Measurements from ENCODE around the gene MED20.
A peak's percentile ranks its signal among the peaks of the same experiment; 100 is the strongest.

MED20 gene

DNA sequence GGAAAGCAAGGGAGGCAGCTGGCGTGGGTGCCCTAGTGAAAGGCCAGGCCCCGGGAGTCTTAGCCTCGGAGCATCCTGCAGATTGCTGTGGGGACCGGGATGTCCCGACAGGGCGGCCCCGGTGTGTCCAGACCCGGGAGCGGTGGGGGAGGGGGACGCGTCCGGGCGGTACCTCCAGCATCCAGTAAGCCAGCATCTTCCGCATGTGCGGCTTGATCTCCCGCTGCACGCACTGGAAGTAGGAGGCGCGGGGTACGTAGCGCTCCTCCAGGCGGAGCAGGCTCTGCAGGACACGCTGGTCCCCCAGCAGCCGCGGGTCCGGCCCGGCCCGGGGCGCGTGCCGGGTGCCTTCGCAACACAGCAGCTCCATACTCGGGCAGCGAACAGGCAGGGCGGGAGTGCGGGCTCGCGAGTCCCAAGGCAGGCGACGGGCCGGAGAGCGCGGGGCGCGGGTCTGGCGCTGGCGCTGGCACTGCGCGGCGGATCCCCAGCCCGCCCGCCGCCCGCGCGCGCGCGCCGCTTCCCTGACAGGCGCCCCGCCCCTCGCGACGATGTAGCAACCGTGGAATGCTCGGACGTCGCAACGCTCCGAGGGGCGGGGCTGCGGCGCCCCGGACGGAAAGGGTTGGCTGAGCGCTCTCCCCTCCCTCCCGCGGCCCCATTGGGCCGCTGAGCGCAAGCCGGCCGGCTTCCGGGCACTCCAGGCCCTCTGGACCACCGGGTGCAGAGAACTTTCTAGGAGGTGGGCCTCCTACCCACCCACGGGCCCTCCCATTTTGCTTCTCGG, 20.5 kb upstream of the MED20 start, which contains the start of gene CCND3:
TSS of gene CCND3 (minus strand) at position 529 of the 787 bp plus-strand sequence. CDS start at position 370, 159 bp downstream.
- peak; percentile 84 for DNase-seq (ENCODE audit: low spot score)

DNA sequence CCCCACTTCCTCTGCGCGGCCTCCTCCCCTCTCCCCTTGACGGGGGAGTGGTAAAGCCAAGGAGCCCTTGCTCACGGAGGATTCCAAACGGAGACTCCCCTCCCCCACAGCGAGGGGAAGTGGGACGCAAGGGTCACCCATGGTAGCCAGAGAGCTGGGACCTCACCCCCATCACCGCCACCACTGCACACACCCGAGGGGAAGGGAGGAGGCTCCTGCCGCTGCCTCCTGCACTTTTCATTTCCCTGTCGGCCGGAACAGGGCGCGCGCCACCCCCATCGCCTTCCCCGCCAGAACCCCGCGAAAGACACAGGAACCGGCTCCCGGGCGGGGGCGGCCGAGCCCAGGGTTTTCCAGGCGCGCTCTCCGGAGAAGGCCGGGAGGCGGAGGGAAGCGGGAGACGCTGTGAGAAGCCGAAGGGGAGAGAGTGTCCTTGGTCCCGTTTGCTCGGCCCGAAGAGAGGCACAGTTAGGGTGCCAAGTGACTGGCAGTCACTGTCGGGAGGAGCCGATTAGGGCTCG, 19.9 kb upstream of the MED20 start:
- DNase-seq (ENCODE audit: low spot score): peak; percentile 44

DNA sequence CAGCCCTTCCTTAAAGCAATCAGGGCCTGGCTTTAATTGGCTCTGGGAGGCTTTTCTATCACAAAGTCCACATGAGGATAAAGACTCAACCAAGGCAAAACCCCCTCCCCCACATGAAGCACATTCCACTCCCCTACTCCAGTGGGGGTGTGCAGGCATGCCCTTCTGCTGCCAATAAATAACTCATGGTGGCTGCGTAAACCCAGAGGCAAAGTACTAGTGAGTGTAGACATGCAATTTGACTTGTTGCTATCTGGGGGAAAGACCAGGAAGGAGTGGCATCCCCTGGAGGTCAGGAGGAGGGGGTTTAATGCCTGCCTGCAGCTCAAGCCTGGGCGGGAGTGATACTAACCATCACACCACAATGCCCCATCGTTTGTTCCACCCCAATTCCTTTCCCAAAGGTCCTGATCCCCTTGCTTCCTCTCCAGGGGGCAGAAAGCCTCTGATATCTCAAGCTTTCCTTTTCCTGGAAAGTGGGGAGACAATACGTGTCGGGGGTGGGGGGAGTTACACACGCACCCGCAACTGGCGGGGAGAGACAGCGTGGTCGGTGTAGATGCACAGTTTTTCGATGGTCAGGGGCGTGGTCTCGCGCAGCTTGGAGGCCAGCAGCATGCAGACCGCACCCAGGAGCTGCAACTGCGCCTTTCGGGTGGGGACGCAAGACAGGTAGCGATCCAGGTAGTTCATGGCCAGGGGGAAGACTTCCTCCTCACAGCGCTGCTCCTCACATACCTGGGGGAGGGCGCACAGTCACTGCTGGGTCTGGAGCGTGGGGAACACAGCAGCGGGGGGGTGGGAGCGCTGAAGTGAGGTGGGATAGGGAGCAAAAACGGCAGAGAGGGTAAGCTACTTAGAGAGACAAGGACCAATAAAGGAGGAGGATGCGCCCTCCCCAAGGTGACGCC, 19.2 kb upstream of the MED20 start:
- DNase-seq (ENCODE audit: low spot score): no peak

DNA sequence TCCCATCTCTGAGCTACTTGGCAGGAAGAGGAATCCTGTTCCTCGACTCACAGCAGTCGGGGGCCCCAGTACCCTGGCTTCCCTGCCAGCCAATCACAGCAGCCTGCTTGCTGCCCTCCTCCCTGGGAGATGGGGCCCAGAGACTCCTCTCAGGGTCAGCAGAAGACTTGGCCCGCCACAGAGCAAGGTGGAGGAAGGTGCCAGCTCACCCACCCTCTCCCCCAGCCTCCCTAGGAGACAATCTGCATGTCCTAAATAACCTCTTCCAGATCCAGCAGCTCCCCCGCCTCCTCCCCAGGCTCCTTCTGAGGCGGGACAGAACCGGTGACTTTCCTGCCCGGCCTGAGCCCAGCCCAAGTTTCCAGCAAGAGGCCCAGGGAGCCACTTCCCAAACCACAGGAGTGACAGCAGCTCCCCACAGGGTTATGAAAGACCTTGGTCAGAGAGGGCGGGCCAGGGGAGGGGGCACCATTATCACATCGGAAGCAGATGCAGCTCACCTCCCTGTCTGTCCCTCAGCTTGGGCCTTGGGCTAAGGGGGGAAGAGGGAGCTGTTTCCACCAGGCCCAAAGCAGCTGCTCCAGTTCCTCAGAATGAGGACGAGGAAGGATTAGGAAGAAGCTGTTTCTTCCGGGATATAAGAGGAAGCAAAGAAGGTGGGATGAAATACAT, 18.4 kb upstream of the MED20 start:
- no peak for DNase-seq (ENCODE audit: low spot score)

DNA sequence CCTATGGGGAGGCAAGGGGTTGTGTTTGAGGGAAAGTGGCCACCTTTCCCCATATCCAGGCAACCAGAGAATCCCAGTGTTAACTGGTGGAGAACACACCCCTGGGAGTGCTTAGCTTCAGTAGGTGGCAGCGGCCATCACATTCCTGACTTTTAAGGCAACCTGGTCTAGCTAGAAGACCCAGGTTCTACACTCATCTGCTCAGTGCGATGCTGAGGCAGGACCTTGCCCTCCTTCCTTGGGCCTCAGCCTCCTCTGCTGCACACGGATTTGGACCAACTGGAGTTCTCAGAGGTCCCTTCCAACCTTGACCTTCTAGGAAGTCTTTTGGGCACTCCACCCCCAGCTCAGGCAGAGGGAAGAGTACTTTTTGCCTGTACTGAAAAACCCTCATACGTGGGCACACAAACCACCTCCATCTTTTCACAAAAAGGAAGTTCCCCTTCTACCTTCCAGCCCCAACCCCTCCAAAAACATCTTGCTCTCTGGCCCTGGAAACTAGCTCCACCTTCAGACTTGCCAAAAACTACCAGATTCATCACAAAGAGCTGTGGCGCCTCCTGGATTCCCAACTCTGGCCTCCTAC, 17.7 kb upstream of the MED20 start:
- no peak for DNase-seq (ENCODE audit: low spot score)

DNA sequence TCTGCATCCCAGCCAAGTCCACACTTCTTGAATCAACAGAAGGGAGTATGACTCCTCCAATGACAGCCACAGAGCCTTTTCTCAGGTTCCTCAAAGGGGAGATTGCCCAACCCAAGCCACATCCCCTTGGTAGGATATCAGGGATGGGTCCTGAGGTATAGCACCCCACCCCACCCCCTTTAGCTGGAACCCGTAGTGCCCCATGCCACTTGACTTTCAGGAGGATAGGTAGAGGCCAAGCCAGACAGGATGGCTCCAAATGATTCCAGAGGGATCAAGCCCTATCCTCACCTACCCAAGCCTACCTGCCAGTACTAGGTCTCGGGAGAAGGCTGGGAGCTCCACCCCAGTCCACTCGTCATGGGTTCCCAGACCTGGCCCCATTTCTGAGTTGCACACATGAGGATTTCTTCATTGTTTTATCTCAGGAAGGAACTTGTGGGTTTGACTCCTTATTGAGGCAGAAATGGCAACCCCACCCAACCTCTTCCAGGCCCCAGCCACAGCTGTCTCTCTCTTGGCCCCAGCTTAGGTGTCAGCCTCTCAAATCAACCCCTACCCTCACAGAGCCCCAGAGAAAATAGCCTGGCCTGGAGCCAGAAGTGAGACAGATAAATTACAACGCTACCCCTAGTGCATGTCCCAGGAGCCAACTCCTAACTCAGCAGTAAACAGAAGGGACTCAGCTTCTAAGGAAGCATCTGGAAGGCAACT, 17.1 kb upstream of the MED20 start:
- DNase-seq (ENCODE audit: low spot score): peak; percentile 79

DNA sequence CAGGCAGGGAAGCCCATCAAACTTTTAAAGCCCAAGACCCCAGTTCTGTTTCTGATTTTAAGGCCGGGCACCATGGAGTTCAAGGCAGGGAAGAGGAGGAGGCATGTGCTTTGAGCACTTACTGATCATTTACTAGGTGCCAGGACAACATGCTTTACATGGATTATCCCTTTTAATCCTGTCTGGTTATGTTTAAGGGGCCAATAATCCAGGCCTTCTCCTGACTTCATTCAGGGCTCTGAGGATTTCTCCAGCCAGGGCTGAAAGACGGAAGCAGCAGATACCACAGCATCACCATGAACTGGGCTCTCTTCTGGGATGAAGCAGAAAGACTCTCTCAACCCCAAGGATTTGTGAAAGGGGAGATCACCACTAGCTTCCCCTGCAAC, 16.5 kb upstream of the MED20 start:
- no peak for DNase-seq (ENCODE audit: low spot score)

DNA sequence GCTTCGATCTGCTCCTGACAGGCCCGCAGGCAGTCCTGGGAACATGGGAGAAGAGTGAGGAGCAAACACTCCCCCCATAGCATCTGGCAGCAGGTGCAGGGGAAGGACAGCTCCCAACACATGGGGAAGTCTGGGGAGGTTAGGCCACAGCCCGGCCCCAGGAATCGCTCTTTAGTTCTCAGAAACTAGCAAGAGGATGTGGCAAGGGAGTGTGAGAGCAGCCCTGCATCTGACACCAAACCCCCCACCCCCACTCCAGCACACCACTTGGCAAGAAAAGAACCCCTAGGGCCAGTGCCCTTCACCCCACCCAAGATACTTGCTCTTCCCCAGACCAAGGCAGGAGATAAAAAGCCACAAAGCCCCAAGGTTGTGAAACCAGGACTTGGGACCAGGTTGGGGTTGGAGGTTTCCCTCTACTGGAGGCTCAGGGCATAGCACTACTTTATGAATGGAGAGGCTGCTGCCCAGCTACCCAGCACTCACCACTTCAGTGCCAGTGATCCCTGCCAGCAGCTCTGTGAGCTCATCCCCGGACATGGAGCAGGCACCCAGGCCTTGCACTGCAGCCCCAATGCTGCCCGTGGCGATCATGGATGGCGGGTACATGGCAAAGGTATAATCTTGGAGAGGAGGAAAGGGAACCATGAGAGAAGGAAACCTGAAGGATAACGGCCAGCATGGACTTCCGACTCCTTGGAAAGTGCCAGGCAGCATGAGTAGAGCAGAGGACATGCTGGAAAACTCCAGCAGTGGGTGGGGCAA, 15.3 kb upstream of the MED20 start:
- DNase-seq (ENCODE audit: low spot score): peak; percentile 92

DNA sequence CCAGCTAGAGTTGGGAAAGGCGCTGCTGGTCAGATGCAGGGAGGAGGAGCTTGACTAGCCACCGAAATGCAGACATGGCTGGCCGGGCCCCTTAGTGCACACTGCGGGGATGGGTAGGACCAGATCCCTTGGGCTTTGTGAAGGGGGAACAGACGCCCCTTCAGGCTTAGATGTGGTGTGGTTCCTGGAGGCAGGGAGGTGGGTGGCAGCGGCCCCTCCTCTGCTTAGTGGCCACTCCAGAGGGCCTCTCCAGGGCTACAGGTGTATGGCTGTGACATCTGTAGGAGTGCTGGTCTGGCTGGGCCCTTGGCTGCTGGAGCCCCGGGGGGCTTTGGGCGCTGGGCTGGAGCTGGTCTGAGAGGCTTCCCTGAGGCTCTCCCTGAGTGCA, 14.7 kb upstream of the MED20 start:
- DNase-seq (ENCODE audit: low spot score): no peak

DNA sequence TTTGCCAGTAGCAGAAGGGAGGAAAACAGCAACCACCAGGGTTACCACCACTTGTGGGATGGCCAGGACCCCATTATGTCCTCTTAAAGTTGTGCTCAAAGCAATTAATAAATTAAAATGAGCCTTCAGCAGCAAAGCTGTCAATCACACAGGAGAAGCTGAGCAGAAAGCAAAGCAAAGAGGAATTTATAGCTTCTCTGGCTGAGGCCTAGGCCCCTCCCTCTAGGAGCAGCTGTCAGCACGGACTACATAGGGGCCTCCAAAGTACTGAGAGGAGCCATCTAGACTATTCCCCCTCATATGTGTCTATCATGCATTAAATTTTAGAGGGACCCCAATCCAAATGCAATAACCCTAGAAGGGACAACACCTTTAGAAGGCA, 14.2 kb upstream of the MED20 start:
- no peak for DNase-seq (ENCODE audit: low spot score)

DNA sequence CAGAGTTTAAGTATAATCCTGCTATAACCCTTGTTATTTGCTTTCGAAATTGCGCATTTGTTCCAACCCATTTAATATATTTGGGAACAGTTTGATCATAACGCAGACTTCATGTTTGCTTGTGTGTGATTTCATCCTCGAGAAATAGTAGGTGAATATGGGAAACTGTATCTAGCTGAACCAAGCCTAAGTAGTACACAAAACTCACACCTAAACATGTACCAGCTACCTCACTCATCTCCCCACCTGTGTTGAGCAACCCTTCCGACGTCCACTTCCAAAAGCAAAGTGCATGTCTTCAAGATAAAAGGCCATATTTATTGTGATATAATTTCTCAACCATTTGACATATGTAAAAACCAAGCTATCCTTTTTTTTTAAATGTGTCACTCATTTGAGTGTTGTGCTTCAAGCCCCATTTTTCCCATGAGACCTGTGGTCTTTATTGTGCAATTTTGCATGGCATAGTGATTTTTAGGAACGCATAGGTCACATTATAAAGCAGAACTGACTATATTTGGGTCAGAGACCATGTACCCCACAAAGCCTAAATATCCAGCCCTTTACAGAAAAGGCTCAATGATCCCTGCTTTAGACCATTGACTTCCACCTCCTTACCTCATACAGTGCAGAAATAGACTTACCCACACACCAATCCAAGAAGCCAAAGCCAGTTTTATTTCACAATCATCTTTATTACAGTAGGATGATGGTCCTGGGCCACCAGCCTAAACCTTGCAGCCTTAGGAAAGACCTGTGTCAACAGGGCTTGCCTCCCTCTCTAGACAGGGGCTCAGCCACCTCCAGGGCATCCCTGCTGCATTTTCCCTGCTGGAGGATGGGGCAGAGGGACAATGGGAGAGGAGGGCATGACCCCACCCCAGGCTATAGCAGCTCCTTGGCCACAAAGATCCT, 13.6 kb upstream of the MED20 start:
- DNase-seq (ENCODE audit: low spot score): no peak

DNA sequence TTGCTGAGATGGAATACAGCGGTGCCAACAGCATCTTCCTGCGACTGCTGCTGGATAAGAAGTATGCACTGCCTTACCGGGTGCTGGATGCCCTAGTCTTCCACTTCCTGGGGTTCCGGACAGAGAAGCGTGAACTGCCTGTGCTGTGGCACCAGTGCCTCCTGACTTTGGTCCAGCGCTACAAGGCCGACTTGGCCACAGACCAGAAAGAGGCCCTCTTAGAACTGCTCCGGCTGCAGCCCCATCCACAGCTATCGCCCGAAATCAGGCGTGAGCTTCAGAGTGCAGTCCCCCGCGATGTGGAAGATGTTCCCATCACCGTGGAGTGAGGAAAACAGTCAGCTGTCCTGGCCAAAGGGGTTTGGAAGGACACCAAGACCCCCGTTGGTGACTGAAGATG, 11.4 kb upstream of the MED20 start:
- DNase-seq (ENCODE audit: low spot score): no peak

DNA sequence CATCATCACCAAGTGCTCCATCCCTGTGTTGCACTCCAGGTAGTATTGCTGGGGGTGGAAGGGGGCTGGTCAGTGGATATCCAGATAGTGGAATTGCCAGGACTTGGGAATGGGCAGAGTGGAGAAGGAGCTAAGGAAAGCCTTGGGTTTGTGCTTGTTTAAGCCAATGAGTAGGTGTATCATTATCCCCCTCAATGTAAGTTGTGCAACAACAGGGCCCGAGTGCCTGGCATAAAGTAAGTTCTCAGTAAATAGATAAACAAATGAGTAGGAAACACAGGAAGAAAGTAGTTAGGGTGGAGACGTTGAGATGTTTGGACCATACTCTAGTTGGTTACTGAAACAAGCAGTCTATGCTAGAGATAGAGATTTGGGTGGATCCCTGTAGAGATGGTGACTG, 10.9 kb upstream of the MED20 start:
- no peak for DNase-seq (ENCODE audit: low spot score)

DNA sequence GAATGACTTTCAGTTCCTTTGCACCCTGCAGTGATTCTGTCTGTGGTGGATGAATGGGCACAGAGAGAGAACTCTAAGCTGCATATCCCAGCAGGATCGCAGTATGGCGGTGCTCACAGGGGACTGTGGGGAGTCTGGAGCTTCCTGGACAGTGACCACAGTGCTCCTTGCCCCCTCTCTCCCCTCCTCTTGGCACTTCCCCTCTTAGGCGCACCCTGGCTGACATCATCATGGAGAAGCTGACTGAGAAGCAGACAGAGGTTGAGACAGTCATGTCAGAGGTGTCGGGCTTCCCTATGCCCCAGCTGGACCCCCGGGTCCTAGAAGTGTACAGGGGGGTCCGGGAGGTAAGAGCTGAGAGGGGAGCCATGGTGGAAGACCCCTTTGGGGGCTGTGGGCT, 9.0 kb upstream of the MED20 start:
- no peak for DNase-seq (ENCODE audit: low spot score)

DNA sequence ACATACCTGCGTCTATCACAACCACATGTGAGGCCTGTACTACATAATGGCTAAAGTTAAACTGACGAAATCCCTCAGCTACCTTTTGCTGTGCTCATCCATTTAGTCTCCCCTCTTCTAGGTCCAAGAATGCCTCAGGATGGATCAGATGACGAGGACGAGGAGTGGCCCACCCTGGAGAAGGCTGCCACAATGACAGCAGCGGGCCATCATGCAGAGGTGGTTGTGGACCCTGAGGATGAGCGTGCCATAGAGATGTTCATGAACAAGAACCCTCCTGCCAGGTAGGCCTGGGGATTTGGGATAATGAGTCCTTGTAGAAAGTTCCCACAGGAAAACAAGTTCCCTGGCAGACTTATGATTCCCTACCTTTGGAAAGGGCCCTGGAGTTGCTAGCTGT, 6.3 kb upstream of the MED20 start:
- no peak for DNase-seq (ENCODE audit: low spot score)

DNA sequence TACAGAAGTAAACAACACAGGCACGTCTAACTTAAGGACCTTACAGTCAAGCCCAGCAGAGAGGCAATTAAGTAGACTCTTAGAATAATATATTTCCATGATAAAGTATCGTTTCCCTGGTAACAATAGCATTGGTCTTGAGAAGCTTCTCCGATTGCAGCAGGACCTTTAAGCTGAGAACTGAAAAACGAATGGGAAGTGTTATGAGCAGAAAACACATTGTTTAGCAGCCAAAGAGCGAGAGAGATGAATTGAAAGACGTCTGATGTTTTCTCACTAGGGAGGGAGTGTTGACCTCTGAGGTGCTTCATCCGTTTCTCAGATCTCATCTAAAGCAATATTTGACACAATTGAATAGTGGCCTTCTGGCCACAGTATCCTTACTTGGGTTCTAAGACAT, 1.2 kb upstream of the MED20 start:
- no peak for DNase-seq (ENCODE audit: low spot score)

DNA sequence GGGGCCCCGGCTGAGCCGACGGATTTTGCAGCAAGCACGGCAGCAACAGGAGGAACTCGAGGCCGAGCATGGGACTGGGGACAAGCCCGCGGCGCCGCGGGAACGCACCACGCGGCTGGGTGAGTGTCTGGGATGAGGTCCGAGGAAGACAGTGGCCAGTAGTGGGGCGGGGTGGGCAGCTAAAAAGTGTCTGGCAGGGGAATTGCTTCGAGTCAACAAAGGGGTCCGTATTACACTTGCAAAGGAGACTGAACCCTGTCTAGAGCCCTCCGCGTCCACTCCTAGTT, 716 bp upstream of the MED20 start:
- DNase-seq (ENCODE audit: low spot score): no peak

DNA sequence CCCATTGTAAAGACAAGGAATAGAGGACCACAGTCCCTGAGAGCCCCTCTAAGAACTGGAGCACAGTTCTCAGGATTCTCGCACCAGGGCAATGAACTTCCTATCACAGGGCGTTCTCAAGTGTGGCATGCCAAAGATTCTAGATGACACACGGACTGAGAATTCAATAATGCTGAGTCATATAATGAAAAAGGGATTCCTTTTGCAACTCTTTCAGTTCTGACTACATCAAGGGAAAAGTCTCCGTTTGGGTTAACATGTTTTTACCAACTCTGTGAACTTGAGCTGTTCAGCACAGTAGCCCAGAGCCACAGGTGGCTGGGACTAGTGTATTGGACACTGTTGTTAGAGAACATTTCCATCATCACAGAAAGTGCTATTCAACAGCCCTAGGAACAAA, 3.4 kb downstream of the MED20 start:
- DNase-seq (ENCODE audit: low spot score): no peak

DNA sequence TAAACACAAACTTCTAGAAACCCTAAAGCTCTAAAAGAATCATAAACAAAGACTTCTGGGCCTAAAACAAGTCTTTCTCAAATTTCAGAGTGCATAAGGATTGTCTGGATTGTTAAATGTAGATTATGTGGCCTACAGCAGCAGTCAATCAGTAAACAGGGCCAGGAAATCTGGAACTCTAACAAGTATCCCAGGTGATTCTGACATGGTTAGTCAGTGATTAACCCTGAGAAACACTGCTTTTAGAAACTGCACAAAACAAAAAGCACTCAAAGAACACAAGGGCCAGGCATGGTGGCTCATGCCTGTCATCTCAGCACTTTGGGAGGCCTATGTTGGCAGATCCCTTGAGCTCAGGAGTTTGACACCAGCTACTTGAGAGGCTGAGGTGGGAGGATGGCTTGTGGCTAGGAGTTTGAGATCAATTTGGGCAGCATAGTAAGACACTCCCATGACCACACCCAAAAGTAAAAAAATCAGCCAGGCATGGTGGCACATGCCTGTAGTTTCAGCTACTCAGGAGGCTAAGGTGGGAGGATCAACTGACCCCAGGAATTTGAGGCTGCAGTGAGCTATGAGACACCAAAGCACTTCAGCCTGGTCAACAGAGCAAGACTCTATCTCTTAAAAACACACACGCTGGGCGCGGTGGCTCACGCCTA, 5.9 kb downstream of the MED20 start:
- DNase-seq (ENCODE audit: low spot score): no peak

Data from CD4-positive, alpha-beta T cell treated with Interleukin-15 for 4 hours (primary cell).